ENCODE results near the gene DCC.

DNA sequence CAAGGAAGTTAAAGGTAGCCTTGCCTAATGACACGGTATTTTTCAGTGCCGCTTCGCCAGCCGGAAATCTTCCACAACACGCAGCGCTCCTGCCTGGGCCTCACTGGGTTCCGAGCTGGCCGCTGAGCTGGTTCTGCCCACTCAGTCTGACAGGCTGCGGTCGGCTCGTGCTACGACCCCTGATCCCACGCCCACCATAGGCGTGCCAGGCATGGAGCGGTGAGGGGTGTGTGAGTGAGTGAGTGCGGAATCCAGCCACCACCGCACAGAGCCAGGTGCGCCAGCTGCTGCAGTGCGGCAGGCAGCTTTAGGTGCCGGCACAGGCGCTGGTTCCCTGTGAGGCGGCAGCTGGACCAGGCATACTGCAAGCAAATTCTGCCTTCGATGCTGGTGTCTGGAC lies 407.9 kb downstream of the DCC start:
- TF ChIP-seq, protein P1, sequence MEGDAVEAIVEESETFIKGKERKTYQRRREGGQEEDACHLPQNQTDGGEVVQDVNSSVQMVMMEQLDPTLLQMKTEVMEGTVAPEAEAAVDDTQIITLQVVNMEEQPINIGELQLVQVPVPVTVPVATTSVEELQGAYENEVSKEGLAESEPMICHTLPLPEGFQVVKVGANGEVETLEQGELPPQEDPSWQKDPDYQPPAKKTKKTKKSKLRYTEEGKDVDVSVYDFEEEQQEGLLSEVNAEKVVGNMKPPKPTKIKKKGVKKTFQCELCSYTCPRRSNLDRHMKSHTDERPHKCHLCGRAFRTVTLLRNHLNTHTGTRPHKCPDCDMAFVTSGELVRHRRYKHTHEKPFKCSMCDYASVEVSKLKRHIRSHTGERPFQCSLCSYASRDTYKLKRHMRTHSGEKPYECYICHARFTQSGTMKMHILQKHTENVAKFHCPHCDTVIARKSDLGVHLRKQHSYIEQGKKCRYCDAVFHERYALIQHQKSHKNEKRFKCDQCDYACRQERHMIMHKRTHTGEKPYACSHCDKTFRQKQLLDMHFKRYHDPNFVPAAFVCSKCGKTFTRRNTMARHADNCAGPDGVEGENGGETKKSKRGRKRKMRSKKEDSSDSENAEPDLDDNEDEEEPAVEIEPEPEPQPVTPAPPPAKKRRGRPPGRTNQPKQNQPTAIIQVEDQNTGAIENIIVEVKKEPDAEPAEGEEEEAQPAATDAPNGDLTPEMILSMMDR (IDR thresholded peaks at IDR 0.05 in 8 of 11, conservative IDR thresholded peaks at IDR 0.05 in 3 of 11): no peak
- no peak for TF ChIP-seq POLR2AphosphoS5 (IDR thresholded peaks at IDR 0.05)

All from spleen (tissue), 7 donors.